Endodermal cell (in vitro differentiated cells): ENCODE results near the gene TBX1. TPM values are rescaled to one million over a fixed set of nuclear protein-coding genes. Genes with fewer than 3 reads are reported as not detected.
"Not testable (repeated sequence)": the region's sequence is repeated elsewhere in the genome, so short reads cannot be mapped to it uniquely, and the experiment has no call there.

Source experiments
- DNase-seq: peaks from one replicate; pipeline ENCODE4 v3.0.0-alpha.2; 2017
- H3K27ac ChIP-seq: 2 replicates; pipeline ENCODE4 v1.5.1; 2013; ENCODE audit warnings: mild to moderate bottlenecking, low read depth, low read length, moderate library complexity
- H3K27me3 ChIP-seq: 2 replicates; pipeline ENCODE4 v1.6.1; 2013; ENCODE audit warnings: mild to moderate bottlenecking, low read length, moderate library complexity; ENCODE audit not compliant: insufficient read depth, control insufficient read depth, poor library complexity, severe bottlenecking
- H3K36me3 ChIP-seq: 2 replicates; pipeline ENCODE4 v1.7.0; 2013; ENCODE audit warnings: mild to moderate bottlenecking, low read length, moderate library complexity; ENCODE audit not compliant: control insufficient read depth, insufficient read depth
- H3K4me1 ChIP-seq: one replicate; pipeline ENCODE4 v1.7.0; 2013; ENCODE audit warnings: low read length; ENCODE audit not compliant: control insufficient read depth, insufficient read depth
- H3K4me3 ChIP-seq: 2 replicates; pipeline ENCODE4 v1.5.1; 2013; ENCODE audit warnings: mild to moderate bottlenecking, low read length, moderate library complexity
- H3K9ac ChIP-seq: 2 replicates; pipeline ENCODE4 v1.6.1; 2013; ENCODE audit warnings: mild to moderate bottlenecking, low read length, moderate library complexity; ENCODE audit not compliant: poor library complexity, severe bottlenecking; ENCODE audit errors: extremely low read depth
- H3K9me3 ChIP-seq: 2 replicates; pipeline ENCODE4 v1.6.1; 2013; ENCODE audit warnings: mild to moderate bottlenecking, low read length, moderate library complexity; ENCODE audit not compliant: control insufficient read depth
- H3K27ac Mint-ChIP-seq: 2 replicates; pipeline ENCODE4 v1.8.0; 2020; ENCODE audit warnings: mixed read lengths
- H3K27me3 Mint-ChIP-seq: 2 replicates; pipeline ENCODE4 v1.8.0; 2021; ENCODE audit warnings: mild to moderate bottlenecking, mixed read lengths; ENCODE audit not compliant: insufficient read depth
- H3K36me3 Mint-ChIP-seq: 2 replicates; pipeline ENCODE4 v1.8.0; 2020; ENCODE audit warnings: low read depth, mixed read lengths
- H3K4me1 Mint-ChIP-seq: 2 replicates; pipeline ENCODE4 v1.8.0; 2020; ENCODE audit warnings: mixed read lengths
- H3K4me3 Mint-ChIP-seq: 2 replicates; pipeline ENCODE4 v1.8.0; 2020; ENCODE audit warnings: mild to moderate bottlenecking, moderate library complexity, mixed read lengths
- H3K9me3 Mint-ChIP-seq: 2 replicates; pipeline ENCODE4 v1.8.0; 2020; ENCODE audit warnings: mild to moderate bottlenecking, mixed read lengths
- CTCF ChIP-seq: fragments of 200-600 bp; sonication (generic); conservative IDR thresholded peaks from 2 replicates; pipeline ENCODE4 v1.5.0; 2021; ENCODE audit warnings: antibody characterized with exemption, mild to moderate bottlenecking
- WGBS, 2 experiments: methylation state at CpG; one replicate each; pipeline versions ENCODE4 v1.1.5 to v1.1.7; 2013; ENCODE audit warnings: missing lambda C conversion rate in 2 of 2, mixed read lengths in 1 of 2; ENCODE audit not compliant: insufficient coverage in 1 of 2, insufficient read length in 1 of 2; 5-methylcytosine and 5-hydroxymethylcytosine counted together
- total RNA-seq, 2 donors: library from RNA; stranded (reverse); fragmentation: NEBNext Ultra II Directional in 1 of 2; extraction: Animal tissue kit (Norgen Biotek cat#: 25700) in 1 of 2; gene quantifications; 2 replicates in 1 of 2; 3 replicates in 1 of 2; pipeline ENCODE4 v1.2.1, GENCODE V29; 2021

TBX1 gene
- total RNA-seq, 2 donors from 2014 or later = 1.3 TPM; not detected in 1

DNA sequence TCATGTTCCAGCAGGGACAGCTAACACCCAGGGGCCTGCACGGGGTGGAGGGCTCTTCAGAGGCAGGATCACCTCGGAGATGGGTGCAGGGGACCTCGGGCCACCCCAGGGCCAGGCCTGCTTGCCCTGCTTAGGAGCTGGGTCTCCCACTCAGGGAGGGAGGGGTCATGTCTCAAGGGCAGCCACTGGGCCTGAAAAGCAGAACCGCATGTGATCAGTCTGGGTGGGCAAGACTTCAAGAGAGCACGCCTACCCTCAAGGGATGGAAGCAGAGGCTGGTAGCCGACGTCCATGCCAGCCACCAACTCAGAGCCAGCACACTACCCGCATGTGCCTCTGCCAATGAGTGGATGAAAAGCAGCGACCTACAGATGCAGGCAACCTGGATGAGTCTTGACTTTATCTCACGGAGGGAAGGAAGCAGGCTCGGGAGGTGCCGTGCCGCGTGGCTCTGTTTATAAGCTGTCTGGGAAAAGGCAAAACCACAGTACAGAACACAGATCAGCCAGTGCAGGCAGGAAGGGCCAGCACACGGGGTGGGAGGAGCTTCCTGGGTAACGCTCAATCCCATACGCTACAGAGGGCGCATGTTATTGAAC is 16.0 kb downstream of the TBX1 start:
- no peaks in the 10 kb centered on the region for H3K36me3 ChIP-seq
- no peaks in the 10 kb centered on the region for H3K4me1 ChIP-seq
- peaks cover 25% of the 10 kb centered on the region for H3K27me3 Mint-ChIP-seq
- no peak overlapping the region for H3K27ac ChIP-seq
- H3K4me3 Mint-ChIP-seq = no peak overlapping the region
- H3K9ac ChIP-seq = no peak overlapping the region
- peak; percentile 38 for DNase-seq
- no peaks in the 10 kb centered on the region for H3K36me3 Mint-ChIP-seq
- 85 to 92% methylated on average over 13 to 17 of the region's 18 CpGs for WGBS, 2 experiments
- no peak for TF ChIP-seq CTCF
- H3K27ac Mint-ChIP-seq = no peak overlapping the region
- no peaks in the 10 kb centered on the region for H3K4me1 Mint-ChIP-seq
- H3K9me3 Mint-ChIP-seq = no peaks in the 10 kb centered on the region
- no peaks in the 10 kb centered on the region for H3K9me3 ChIP-seq
- H3K27me3 ChIP-seq = peaks cover 32% of the 10 kb centered on the region
- H3K4me3 ChIP-seq = no peak overlapping the region

GRCh38 chr22:19777192-19777591 is 16.6 kb downstream of the TBX1 start:
- WGBS, 2 experiments = 80 to 100% methylated on average over 1 to 4 of the region's 6 CpGs
- H3K36me3 ChIP-seq, H3K4me3 Mint-ChIP-seq, DNase-seq, H3K36me3 Mint-ChIP-seq, H3K9me3 ChIP-seq, H3K4me3 ChIP-seq, H3K27ac Mint-ChIP-seq, H3K9ac ChIP-seq, H3K4me1 Mint-ChIP-seq, H3K27ac ChIP-seq, H3K4me1 ChIP-seq, H3K9me3 Mint-ChIP-seq: not testable (repeated sequence)
- H3K27me3 ChIP-seq = peaks cover 25% of the 10 kb centered on the region
- peaks cover 20% of the 10 kb centered on the region for H3K27me3 Mint-ChIP-seq

DNA sequence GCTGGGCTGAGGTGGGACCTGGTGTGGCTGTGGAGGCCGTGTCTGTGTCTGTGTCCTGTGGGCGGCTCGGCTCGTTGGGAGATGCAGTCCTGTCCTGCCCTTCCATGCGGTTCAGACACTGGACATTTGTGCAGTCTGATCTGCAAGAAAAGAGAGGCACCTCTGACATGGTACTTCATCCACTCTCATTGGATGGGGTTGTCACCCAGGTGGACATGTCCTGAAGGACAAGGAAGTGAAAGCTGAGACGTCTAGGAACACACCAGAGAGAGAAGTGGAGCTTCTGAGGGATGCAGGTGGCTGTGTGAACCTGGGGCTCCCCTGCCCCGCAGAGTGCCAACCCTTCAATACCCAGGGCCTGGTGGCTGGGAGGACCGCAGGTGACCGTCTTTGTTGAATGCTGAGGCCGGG is 18.4 kb downstream of the TBX1 start:
- Mint-ChIP-seq H3K4me3 (no peak overlapping the region), H3K9me3 (no peaks in the 10 kb centered on the region), H3K4me1 (no peaks in the 10 kb centered on the region), H3K36me3 (no peaks in the 10 kb centered on the region), H3K27ac (no peak overlapping the region), H3K27me3 (peaks cover 12% of the 10 kb centered on the region)
- no peak overlapping the region for H3K27ac ChIP-seq
- no peak for TF ChIP-seq CTCF
- H3K27me3 ChIP-seq = peaks cover 13% of the 10 kb centered on the region
- H3K36me3 ChIP-seq = no peaks in the 10 kb centered on the region
- no peaks in the 10 kb centered on the region for H3K9me3 ChIP-seq
- H3K4me1 ChIP-seq = no peaks in the 10 kb centered on the region
- no peak overlapping the region for H3K9ac ChIP-seq
- no peak overlapping the region for H3K4me3 ChIP-seq
- DNase-seq = no peak
- WGBS, 2 experiments = 91 to 93% methylated on average over 9 to 10 of the region's 10 CpGs
